Measurements from ENCODE around the gene MVB12B. TPM values are rescaled to one million over a fixed set of nuclear protein-coding genes. Genes with fewer than 3 reads are reported as not detected.

The MVB12B gene
- total RNA-seq, 1 donor from 2014 or later: 47.8 TPM

DNA sequence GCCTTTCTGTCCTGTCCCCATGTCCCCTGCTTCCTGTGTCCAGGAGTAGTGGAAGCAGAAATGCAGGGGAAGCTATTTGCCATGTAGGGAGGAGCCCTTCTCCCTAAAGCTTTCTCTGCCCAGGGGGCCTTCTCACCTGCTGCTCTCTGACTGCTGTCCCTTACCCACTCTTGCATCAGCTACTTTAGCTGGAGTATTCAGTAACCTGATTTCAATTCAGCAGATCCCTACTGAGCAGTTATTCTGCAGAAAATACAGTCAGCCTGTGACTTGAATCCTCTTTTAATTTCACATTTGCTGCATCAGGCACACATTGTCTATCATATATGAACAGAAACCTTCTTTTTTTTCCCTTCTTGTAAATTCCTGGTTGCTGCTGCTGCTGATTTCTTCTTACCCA lies 90.4 kb downstream of the MVB12B start:
- ATAC-seq (no peak), DNase-seq (no peak)
- Histone ChIP-seq H3K9me3 (no peaks in the 10 kb centered on the region), H3K27me3 (ENCODE audit: low read depth) (no peaks in the 10 kb centered on the region), H3K27ac (no peak overlapping the region), H3K4me3 (no peak overlapping the region), H3K4me1 (peaks cover 6% of the 10 kb centered on the region), H3K36me3 (peaks cover 25% of the 10 kb centered on the region)
- intact Hi-C loops (cut with DNase I): no loop called here
- TF ChIP-seq, protein P1, sequence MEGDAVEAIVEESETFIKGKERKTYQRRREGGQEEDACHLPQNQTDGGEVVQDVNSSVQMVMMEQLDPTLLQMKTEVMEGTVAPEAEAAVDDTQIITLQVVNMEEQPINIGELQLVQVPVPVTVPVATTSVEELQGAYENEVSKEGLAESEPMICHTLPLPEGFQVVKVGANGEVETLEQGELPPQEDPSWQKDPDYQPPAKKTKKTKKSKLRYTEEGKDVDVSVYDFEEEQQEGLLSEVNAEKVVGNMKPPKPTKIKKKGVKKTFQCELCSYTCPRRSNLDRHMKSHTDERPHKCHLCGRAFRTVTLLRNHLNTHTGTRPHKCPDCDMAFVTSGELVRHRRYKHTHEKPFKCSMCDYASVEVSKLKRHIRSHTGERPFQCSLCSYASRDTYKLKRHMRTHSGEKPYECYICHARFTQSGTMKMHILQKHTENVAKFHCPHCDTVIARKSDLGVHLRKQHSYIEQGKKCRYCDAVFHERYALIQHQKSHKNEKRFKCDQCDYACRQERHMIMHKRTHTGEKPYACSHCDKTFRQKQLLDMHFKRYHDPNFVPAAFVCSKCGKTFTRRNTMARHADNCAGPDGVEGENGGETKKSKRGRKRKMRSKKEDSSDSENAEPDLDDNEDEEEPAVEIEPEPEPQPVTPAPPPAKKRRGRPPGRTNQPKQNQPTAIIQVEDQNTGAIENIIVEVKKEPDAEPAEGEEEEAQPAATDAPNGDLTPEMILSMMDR (IDR thresholded peaks at IDR 0.05): no peak

DNA sequence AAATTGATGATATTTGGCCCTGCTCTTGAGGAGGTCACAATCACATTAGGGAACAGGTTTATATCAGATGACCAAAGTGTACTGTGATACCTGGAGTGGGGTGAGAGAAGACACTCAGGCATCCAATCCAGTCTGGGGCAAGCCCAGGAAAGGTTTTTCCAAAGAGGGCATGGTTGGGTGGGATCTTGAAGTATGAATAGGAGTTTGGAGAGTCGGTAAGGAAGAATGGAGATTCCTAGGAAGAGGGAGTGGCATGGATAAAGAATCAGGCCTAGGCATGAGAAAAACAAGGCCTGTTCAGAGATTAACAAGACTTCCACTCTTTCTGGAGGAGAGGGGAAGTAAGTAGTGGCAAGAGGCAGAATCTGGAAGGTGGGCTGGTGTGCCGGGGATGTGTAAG lies 91.1 kb downstream of the MVB12B start:
- intact Hi-C loops (cut with DNase I): no loop called here

DNA sequence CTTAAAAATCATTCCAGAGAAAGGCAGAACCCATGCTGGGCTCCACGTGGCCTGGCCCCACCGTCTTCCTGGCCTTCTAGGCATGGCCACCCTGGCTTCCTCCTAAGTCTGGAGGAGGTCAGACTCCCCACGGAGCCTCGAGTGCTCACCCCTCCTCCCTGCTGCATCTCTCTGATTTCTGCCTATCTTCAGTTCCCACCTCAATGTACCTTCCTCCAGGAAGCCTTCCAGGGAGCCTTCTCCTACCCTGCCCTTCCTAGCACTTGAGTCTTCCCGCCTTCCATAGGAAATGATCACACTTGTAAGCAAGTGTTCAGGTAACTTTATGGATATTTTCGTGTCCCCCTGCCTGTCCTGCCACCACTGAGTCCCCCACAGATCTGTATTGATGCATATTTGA lies 92.0 kb downstream of the MVB12B start:
- peaks cover 41% of the 10 kb centered on the region for H3K36me3 ChIP-seq
- H3K27ac ChIP-seq: no peak overlapping the region
- TF ChIP-seq, protein P1 (IDR thresholded peaks at IDR 0.05): no peak
- no peak for DNase-seq
- H3K4me1 ChIP-seq: peaks cover 14% of the 10 kb centered on the region
- intact Hi-C loops (cut with DNase I): no loop called here
- no peaks in the 10 kb centered on the region for H3K27me3 ChIP-seq (ENCODE audit: low read depth)
- no peak overlapping the region for H3K4me3 ChIP-seq
- no peaks in the 10 kb centered on the region for H3K9me3 ChIP-seq
- ATAC-seq: no peak

More for the DNA sequence above, 91.1 kb downstream of the MVB12B start:
- no peak for ATAC-seq
- H3K27me3 ChIP-seq (ENCODE audit: low read depth): no peaks in the 10 kb centered on the region
- TF ChIP-seq, protein P1 (IDR thresholded peaks at IDR 0.05): no peak
- H3K36me3 ChIP-seq: peaks cover 32% of the 10 kb centered on the region
- H3K9me3 ChIP-seq: no peaks in the 10 kb centered on the region
- H3K27ac ChIP-seq: no peak overlapping the region
- peaks cover 6% of the 10 kb centered on the region for H3K4me1 ChIP-seq
- DNase-seq: no peak
- no peak overlapping the region for H3K4me3 ChIP-seq

DNA sequence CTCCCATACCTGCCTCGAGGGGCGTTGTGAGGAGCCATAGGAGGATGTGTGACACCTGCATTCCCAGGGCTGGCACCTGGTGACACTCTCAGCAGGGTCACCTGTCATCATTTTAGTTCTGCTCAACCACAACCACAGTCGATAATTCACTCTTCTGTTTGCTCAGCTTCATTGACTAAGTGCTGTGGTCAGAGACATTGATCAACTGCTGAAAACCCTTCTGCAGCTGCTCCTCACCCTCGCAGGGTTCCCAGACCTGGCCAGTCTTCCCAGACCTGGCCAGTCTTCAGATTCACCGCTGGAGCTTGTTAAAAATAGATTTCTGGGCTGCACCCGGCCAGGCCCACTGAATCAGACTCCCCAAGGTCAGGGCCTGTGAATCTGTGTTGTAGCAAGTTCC lies 92.8 kb downstream of the MVB12B start:
- Histone ChIP-seq H3K27ac (no peak overlapping the region), H3K27me3 (ENCODE audit: low read depth) (no peaks in the 10 kb centered on the region), H3K4me1 (peaks cover 16% of the 10 kb centered on the region), H3K9me3 (no peaks in the 10 kb centered on the region), H3K36me3 (peaks cover 40% of the 10 kb centered on the region), H3K4me3 (no peak overlapping the region)
- ATAC-seq (no peak), DNase-seq (no peak)
- intact Hi-C loops (cut with DNase I): no loop called here
- TF ChIP-seq, protein P1 (IDR thresholded peaks at IDR 0.05): no peak

DNA sequence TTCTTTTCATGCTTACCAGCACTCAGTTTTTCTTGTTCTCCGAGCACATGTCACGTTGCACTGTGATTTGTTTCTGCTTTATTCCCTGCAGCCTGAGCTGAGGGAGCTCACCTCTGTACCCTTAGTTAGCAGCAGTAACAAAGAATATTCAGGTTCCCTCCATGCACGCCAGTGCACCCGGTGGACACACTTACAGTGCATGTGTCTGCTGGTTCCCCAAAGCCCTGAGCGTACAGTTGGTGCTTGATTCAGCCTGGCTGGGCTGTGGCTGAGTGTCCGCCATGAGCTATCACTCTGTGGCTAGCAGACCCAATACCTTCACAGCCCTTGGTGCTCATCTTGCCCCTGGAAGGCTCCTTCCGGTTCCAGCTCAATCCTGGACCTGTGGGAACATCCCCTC lies 93.5 kb downstream of the MVB12B start:
- Histone ChIP-seq H3K27ac (no peak overlapping the region), H3K36me3 (peaks cover 45% of the 10 kb centered on the region), H3K4me3 (no peak overlapping the region), H3K27me3 (ENCODE audit: low read depth) (no peaks in the 10 kb centered on the region), H3K4me1 (peaks cover 16% of the 10 kb centered on the region), H3K9me3 (no peaks in the 10 kb centered on the region)
- DNase-seq (no peak), ATAC-seq (peak in 1 of 2 donors; percentile 13)
- TF ChIP-seq, protein P1 (IDR thresholded peaks at IDR 0.05): no peak
- intact Hi-C loops (cut with DNase I): no loop called here
